GOT3 (cell line): Measurements from ENCODE around the gene HOXC13.

Source experiments
- DNase-seq: peaks from one replicate; lab custom pipeline; 2025; ENCODE audit warnings: mixed read lengths; lab: John Stamatoyannopoulos, UW

Gene HOXC13

GRCh38 chr12:53995378-53996239, 57.0 kb downstream of the HOXC13 start:
- no peak for DNase-seq
